ENCODE results near the gene HEY2.
"Not testable (repeated sequence)": the region's sequence is repeated elsewhere in the genome, so short reads cannot be mapped to it uniquely, and the experiment has no call there.

HEY2 gene

GRCh38 chr6:125773387-125774341 is 24.2 kb downstream of the HEY2 start:
- no peak for DNase-seq (ENCODE audit: low spot score)

- not testable (repeated sequence) for DNase-seq (ENCODE audit: low spot score)
These were observed 26.8 kb downstream of the HEY2 start for GRCh38 chr6:125776107-125776826.

- DNase-seq (ENCODE audit: low spot score), result peak; percentile 88
These were observed 30.6 kb downstream of the HEY2 start for GRCh38 chr6:125779924-125780539.

- DNase-seq (ENCODE audit: low spot score), result peak; percentile 53
These were observed 31.3 kb downstream of the HEY2 start for GRCh38 chr6:125780540-125781313.

DNA sequence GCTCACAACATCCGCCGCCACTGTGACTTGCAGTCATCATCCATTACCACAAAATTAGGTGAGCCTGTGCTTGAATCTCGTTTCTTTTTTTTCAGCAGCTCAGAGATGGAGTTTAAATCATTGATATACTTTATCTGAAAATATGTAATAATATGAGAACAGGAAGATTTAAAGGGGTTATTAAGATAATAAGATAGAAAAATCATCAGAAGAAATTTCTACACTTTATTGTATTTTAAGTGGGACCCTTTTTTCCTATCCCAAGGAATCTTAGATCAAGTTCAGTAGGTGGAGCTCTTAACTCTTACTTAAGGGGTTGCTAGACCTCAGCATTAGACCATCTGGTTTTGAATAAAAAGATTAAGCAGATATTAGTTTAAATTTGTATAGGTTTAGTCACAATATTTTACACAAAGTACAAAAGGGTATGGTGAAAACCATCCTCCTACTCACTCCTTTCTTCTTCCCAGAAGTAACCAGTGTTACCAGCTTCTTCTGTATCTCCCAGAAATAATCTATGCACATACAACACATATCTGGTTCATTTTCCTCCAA is 32.0 kb downstream of the HEY2 start:
- DNase-seq (ENCODE audit: low spot score), result no peak

- no peak for DNase-seq (ENCODE audit: low spot score)
These were observed 34.9 kb downstream of the HEY2 start for GRCh38 chr6:125784365-125784764.

- DNase-seq (ENCODE audit: low spot score), result no peak
These were observed 38.4 kb downstream of the HEY2 start for GRCh38 chr6:125787791-125788190.

- DNase-seq (ENCODE audit: low spot score), result peak; percentile 47
These were observed 39.7 kb downstream of the HEY2 start for GRCh38 chr6:125789167-125789566.

- DNase-seq (ENCODE audit: low spot score), result peak; percentile 36
These were observed 40.3 kb downstream of the HEY2 start for GRCh38 chr6:125789576-125790357.

DNA sequence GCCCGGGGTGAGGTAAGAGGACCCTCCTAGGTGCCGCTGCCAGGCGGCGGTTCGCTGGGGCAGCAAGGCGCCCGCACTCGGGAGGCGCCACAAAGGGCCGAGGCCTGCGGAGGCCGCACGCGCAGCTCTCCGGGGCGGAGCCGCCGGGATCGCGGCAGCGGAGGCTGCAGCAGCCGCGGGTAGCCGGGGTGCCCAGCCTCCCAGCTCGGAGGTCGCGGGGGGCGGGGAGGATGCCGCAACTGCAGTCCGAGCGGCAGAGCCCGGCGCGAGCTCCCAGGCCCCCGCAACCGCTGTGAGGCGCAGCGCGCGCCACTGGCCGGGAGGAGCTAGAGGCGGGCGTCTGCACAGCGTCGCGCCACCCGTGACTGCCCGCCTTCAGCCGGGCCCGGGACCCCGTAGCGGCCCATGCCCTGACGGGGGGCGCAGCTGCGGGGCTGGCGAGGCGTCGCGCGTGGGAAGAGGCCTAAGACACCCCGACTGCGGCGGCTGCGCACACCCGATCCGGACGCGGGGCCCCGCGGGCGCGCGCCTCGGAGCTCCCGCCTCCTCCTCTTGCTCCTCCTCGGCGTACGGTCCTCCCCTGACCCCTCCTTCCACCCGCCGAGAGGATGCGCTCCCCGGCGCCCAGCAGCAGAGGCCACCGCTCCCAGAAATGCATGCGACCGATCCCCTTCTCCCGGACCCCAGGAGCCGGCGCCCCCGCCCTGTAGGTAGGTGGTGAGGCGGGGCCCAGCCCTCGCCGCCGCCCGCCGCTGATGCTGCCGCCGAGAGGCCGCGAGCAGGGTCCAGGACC is 41.1 kb downstream of the HEY2 start, which contains the start of gene NCOA7:
TSS of gene NCOA7 (plus strand) at position 603 of the 793 bp plus-strand sequence. CDS start 24,395 bp downstream, outside the sequence.
- peak; percentile 85 for DNase-seq (ENCODE audit: low spot score)

GRCh38 chr6:125791151-125791819 is 41.9 kb downstream of the HEY2 start:
- peak; percentile 60 for DNase-seq (ENCODE audit: low spot score)

GRCh38 chr6:125791820-125792165 is 42.4 kb downstream of the HEY2 start:
- no peak for DNase-seq (ENCODE audit: low spot score)

DNA sequence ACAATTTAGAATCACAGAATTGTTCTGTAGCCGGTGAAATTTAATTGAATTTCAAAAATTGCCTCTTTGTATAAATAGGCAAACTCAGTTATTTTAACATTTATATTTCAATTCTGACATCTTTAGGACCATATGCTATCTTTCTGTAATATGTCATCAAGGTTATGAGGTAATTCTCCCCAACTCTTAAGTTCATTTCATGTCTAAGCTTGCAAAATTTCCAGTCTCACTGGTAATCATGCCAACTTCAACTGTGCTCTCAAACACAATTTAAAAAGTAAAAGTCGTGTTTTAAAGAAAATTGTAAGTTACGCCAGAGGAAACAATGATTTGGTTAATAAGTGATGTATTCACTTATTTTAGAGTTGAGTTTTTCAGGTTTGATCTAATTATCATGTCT is 42.7 kb downstream of the HEY2 start:
- no peak for DNase-seq (ENCODE audit: low spot score)

DNA sequence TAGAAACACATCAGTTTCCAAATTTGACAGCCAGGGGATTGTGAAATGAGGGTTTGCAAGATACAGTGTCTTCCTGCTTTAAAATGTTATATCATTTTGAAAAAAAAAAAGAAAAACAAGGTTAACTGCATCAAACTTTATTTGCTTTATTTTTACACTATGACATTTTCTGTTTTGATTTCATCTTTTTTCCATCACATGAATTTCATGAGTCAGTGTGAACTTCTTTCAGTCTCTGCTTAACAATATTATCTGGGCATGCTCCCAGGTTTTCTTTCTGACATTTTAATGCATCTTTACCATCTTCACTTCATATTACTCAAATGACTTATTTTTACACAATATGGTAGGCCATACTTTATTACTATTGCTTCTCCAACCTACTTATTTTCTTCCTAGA is 43.2 kb downstream of the HEY2 start:
- DNase-seq (ENCODE audit: low spot score), result no peak

- no peak for DNase-seq (ENCODE audit: low spot score)
These were observed 43.8 kb downstream of the HEY2 start for GRCh38 chr6:125793280-125793679.

DNA sequence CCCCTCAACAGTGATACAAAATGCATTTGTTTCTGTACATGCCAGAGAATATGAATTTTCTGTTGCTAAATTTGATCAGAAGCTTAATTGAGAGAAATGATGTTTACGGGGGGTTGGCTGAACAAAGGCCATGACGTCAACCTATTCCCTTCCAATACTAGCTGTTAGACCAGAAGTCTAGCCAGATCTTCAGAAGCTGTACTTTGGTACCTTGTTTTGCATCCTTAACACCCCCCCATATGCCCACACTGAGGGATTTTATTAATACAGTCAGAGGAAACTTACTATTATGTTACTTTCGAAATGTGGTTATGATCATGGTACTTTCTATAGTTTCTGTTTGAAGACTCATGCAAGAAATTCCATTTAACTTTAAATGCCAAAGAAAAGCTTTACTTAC is 44.4 kb downstream of the HEY2 start:
- no peak for DNase-seq (ENCODE audit: low spot score)

GRCh38 chr6:125794342-125795137 is 45.1 kb downstream of the HEY2 start:
- no peak for DNase-seq (ENCODE audit: low spot score)

DNA sequence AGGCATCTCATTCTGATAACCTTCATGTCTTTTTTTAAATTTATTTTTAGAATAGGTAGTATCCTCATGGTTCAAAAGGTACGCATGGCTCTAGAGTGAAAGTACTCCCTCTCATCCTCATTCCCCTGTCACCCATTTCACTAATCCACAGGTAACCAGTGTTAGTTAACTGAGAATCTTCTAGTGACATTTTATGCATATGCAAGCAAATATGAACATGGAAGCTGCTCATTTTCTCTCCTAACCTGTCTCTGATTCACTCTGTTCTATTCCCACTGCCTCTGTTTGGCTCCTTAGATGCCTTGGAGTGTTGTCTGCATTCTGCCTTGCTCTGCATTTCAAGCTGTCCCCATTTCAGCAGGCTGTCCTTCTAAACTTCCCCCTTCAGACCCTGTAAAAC is 45.9 kb downstream of the HEY2 start:
- no peak for DNase-seq (ENCODE audit: low spot score)
